Lung microvascular endothelial cell (primary cell): ENCODE data around the gene RTL5. TPM values are rescaled to one million over a fixed set of nuclear protein-coding genes. Genes with fewer than 3 reads are reported as not detected.

Experiments used
- DNase-seq, 2 donors: peaks; one replicate each; pipeline versions ENCODE4 v3.0.0 to v3.0.0-alpha.2; 2010; ENCODE audit warnings: low read depth in 2 of 2
- total RNA-seq: library from RNA; depleted of rRNA; stranded (reverse); fragments of >200 nt; gene quantifications from 2 replicates; pipeline ENCODE4 v1.2.1, GENCODE V29; 2014

Gene RTL5
- total RNA-seq, 1 donor from 2014 or later, result 0.60 TPM

DNA sequence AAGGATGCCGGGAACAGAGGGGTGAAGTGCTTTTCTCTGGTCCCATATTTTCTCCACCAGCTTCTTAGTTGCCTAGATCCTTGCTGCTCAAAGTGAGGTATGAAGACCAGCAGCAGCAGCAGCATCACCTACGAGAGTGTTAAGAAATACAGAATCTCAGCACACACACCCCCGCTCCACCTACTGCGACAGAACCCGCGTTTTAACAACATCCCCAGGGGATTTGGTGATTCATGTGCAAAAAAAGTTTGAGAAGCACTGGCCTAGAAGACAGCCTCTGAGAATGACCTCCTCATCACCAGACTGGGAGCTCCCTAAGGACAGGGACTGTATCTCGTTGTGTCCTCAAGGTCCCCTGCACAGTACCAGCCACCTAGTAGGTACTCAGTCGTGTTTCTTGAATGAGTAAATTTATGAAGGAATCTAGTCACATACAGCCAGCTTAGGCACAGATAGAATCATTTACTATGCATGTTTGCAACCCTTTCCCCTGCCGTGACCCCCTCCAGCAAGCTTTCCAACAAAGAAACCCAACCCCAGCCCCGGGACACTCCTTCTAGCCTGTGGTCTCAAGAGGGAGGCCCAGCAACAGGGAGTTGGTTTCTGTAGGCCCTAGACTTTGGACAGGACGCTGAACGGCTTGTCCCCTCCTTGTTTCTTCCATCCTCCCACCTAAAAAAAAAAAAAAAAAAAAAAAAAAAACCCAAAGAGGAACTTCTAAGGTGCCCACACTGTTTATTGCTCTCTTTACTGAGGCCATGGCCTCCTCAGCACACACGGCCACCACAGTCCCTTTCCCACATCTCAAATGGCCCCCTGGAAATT is 21.5 kb downstream of the RTL5 start:
- DNase-seq, result no peak

GRCh38 chrX:72108666-72109065 is 23.0 kb downstream of the RTL5 start:
- no peak for DNase-seq

DNA sequence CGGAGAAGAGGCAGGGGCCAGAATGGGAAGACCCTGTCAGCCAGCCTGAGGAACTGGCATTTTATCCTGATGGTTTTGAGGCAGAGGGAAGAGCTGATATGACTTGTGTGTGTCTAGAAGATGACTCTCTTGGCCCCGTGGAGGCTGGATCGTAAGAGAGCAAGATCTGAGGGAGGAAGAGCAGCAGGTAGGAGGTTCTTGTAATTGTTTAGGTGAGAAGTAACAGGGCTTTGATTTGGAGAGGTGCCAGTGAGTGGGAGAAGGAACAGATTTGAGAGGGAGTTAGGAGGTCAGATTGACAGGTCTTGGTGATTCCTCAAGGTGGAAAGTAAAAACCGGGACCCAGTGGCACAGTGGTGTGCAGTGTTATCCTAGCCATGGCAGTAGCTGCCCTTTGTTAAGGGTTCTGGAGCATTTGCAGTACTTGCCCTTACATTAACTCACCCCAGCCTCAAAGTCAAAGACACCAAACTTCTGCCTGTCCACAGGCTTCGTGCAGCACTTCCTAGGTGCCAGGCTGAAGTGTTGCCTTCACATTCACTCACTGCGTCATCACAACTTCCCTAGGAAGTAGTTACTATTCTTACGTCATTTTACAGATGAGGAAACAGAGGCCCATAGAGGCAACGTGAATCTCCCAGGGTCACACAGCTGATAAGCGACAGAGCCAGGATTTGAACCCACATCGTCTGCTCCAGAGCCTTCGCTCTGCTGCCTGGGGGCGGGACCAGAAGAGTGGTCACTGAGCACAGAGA is 23.7 kb downstream of the RTL5 start:
- no peak for DNase-seq

GRCh38 chrX:72107320-72107719 is 24.4 kb downstream of the RTL5 start:
- DNase-seq, result no peak

- DNase-seq, result no peak
Observed at GRCh38 chrX:72105436-72105835, 26.3 kb downstream of the RTL5 start.

- peak in 1 of 2 donors; percentile 70 for DNase-seq
Observed at GRCh38 chrX:72102760-72103159, 29.0 kb downstream of the RTL5 start.

- no peak for DNase-seq
Observed at GRCh38 chrX:72102126-72102525, 29.6 kb downstream of the RTL5 start.

- peak in 1 of 2 donors; percentile 25 for DNase-seq
Observed at GRCh38 chrX:72101597-72102037, 30.1 kb downstream of the RTL5 start.

DNA sequence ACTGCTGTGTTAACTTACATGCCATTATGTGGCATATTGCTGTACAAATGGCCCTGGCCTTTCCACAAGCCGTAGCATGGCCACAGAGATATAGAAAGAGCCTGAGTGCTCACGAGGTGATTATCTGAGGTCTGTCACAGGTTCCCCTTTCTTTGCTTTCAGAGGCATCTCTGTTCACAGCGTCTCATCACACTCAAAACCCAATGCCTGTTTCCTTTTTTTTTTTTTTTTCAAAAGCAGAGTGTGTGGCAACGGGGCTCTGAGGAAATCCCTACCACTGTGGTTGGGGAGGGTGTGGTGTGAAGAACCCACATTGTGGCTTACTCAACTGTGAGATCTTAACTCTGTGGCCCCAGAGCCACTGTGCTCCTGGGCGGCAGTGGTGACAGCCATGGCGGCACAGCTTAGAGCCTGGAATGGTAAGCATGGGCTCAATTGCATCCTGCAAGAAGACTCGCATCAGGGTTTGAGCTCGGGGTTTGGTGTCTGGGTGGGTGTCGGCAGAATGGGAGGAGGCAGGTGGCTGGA is 30.8 kb downstream of the RTL5 start:
- no peak for DNase-seq

DNA sequence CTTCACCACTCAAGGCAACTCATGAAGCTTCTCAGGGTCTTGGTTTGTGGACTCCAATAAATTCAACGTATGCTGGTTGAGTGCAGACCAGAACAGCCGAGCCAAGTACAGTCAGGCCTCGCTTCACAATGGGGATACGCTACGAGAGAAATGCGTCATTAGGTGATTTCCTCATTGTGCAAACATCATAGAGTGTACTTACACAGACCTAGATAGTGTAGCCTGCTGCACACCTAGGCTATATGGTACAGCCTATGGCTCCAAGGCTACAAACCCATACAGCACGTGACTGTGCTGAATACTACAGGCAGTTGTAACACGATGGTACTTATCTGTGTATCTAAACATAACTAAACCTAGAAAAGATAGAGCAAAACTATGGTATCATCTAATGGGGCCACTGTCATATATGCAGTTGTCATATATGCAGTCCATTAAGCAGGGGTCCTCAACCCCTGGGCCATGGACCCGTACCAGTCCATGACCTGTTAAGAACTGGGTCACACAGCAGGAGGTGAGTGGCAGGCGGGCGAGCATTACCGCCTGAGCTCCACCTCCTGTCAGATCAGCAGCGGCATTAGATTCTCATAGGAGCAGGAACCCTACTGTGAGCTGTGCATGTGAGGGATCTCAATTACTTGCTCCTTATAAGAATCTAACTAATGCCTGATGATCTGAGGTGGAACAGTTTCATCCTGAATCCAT is 31.5 kb downstream of the RTL5 start:
- no peak for DNase-seq

DNA sequence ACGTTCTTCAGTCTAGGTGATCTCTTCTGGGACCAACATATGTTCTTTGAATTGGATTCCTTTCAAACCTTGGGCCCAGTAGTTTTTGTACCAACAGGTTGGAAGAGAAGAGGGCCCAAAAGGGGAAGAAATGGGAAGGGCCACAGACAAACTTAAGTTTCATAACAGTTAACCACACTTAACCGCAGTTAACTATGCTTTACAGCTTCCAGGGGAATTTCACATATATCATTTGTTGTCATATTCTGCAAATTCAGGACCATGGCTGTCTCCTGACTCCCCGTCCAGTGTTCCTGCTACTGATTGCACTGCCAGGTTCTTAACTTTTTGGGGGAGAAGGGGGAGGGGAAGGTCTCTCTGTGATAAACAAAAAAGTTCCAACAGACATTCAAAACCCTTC is 34.6 kb downstream of the RTL5 start:
- DNase-seq, result no peak

DNA sequence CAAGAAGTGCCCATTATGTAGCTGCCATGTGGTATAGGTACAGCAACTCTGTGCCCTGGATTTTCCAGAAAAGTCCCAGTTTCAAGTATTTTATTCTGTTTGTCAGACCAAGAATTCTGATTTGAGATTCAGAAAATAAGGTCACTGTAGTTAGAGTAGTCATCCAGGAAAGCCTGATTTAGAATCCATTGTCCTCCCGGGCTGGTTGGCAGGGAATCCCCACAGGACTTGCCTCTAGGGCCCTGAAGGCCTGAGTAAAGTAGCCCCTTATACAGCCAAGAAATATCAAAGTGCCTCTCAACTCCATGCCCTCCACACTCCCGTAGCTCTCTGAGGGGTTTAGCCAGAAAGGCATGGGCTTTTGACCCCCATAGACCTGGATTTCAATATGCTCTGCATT is 36.3 kb downstream of the RTL5 start:
- peak; percentile 57 to 69 for DNase-seq

- DNase-seq, result peak; percentile 86 to 92
Observed at GRCh38 chrX:72094894-72095293, 36.8 kb downstream of the RTL5 start.

GRCh38 chrX:72089254-72089653 is 42.5 kb downstream of the RTL5 start:
- no peak for DNase-seq

- no peak for DNase-seq
Observed at GRCh38 chrX:72088761-72089160, 43.0 kb downstream of the RTL5 start.

GRCh38 chrX:72086995-72087394 is 44.7 kb downstream of the RTL5 start:
- DNase-seq, result no peak

DNA sequence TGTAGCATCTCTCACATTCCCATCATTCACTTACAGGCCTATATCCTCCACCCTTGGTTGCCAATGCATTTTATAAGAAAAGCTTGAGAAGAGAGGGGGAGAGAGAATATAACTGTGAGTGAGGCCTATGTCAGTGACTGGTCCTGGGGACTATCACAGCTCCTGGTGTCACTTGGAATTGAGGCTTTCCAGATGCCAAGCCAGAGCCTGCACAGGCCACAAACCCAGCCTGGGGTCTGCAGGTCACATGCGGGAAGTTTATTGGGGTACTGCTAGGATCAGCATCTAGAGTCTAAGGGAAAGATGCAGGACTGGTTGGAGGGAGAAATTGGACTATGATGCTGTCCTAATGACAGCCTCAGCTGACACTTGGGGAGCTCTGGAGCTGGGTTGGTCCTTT is 47.6 kb downstream of the RTL5 start:
- DNase-seq, result no peak

DNA sequence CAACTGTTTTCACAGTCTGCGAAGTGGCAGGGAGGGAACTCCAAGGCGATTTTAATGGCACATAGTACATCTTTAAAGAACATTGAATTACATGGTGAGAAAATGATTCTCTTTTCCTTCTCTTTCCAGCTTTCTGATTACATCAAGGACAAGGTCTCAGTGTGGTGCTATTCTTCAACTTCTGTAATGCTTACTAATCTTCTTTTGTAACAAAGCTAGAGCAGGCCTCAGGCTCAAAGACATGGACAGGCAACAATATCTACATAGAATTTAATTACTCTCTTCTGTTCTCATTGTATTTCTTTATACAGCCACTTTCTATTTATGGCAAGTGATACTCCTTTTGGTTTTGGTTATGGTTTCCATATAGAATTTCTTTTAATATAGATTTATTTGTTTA is 48.4 kb downstream of the RTL5 start:
- DNase-seq, result no peak

- peak in 1 of 2 donors; percentile 23 for DNase-seq
Observed at GRCh38 chrX:72081605-72082320, 50.0 kb downstream of the RTL5 start.

DNA sequence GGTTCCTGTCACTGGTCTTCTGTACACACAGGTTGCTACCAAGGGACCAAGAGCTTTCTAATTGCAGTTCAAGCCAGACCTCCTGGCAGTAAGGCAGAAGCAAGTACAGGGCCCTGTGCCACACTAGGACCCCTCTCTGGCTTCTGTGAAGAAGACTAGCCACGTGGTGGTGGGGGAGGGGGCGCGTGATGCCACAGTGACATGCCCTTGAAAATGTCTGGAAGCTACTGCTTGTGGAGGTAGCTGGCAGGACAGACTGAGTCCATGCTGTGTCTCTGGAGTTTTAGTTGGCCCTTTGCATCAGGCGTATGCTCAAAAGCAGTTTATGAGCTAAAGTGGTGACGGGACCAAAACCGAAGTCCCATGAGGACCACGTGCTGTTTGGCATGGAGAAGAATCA is 50.9 kb downstream of the RTL5 start:
- DNase-seq, result no peak

GRCh38 chrX:72080150-72080549 is 51.6 kb downstream of the RTL5 start:
- DNase-seq, result no peak
